HG02759 (cell line): Measurements from ENCODE around the gene CXCL16.

Source experiments
- ATAC-seq: cut with Tn5 transposase; IDR thresholded peaks from one replicate; pipeline ENCODE4 v1.9.1; 2021; ENCODE audit warnings: mild to moderate bottlenecking, moderate library complexity; ENCODE audit not compliant: unreplicated experiment

Gene CXCL16

DNA sequence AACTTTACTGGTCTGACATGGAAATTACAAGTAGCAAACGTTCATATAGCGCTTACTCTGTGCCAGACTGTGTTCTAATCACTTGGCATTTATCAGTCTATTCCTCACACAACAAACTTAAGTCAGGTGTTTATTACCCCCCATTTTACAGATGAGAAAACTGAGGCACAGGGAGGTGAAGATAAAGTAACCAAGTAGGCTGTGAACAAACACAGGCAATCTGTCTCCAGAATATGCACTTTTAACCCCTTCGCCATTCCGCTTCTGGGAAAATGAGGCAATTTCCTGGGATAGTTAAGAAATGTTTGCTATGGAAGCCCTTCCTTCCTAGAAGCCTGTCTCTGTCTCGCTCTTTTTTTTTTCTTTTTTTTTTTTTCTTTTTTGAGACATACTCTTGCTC lies 12.2 kb upstream of the CXCL16 start:
- no peak for ATAC-seq

DNA sequence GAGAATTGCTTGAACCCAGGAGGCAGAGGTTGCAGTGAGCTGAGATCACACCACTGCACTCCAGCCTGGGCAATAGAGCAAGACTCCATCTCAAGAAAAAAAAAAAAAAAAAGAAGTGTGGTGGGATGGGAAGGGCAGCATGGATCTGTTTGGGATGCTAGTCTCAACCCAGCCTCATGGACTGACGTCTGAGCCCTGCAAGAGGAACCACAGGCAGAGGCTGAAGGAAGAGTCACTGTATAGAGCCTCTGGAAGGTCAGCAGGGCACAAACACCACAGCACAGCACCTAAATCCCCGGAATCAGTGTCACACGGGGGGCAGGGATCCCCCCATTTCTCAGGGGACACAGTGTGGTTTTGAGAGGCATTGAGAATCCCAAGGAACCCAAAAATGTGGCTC lies 10.9 kb upstream of the CXCL16 start:
- no peak for ATAC-seq

DNA sequence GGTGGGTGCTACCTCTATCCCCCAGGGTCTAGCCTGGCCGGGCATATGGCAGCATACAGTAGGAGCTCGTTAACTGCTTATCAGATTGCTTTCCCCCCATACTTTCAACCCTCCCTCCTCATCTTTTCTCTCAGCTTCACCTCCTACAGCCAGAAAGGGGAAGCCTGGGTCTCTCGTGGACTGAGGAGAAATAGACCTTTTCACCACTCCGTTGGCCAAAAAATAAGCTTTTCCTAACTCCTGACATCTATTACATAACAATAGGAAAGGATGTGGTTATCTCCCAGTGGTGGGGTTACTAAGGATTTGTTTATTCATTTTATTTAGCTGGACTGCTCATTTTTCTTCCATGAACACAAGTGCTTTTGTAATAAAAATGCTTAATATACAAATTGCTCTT lies 9.0 kb upstream of the CXCL16 start:
- ATAC-seq = no peak

DNA sequence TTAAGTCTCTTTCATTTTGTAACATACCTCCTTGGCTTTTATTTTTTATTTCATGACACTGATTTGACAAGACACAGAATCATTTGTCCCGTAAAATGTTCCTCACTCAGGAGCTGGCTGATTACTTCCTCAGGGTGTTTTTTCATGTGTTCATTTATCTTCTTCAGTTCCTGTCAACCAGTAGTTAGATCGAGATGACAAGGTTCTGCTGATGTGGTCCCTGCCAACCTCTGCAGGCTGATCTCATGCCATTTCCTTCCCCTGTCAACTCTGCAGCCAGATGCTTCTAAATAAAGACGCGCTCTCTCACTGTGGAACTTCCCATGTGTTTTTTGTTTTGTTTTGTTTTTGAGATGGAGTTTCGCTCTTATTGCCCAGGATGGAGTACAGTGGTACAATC lies 8.1 kb upstream of the CXCL16 start:
- ATAC-seq = no peak

DNA sequence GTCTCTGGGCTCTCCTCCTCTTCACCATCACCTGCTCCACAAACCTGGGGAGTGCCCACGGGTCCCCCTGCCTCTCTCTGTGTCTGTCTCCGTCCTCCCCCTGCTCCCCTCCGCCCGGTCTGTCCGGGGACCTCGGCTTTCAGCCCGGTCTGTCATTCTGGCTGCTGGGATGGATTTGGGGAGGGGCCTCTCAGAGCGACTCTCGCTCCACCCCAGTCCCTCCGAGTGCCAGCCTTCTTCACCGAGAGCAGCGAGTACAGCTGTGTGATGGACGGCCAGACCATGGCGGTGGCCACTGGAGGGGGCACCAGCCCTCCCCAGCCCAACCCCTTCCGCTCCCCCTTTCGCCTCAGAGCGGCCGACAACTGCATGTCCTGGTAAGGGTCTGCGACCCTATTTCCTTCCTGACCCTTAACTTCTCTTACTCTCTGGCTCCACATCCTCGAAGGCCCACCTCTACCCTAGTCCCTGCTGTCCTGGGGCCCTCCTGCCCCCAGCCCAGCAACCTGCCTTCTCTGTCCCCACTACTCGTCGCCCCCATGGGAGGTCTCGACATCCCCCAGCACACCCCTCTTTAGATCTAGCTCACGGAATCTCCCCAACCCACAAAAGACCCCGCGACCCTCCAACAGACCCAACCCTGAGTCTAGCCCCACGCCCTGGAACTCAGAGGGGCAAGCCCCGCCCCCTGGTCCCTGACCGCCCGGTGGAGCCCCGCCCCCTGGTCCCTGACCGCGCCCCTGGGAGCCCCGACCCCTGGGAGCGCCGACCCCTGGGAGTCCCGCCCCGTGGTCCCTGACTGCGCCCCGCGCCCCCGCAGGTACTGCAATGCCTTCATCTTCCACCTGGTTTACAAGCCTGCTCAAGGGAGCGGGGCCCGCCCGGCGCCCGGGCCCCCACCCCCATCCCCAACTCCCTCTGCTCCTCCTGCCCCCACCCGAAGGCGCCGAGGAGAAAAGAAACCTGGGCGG lies 5.6 kb upstream of the CXCL16 start:
- no peak for ATAC-seq

DNA sequence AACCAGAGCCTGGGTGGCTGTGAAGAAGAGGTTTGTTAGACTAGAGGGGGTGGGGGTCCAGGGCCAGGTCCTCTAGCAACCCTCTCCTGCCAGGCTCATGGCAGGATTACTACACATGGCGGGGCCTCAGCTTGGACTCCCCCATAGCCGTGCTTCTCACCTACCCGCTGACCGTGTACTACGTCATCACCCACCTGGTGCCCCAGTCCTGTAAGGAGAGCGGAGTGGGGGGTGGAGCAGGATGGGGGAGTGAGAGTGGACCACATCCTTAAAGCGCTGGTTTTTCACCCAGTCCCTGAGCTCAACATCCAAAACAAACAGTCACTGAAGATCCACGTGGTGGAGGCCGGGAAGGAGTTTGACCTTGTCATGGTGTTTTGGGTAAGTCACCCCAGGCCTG lies 4.2 kb upstream of the CXCL16 start:
- ATAC-seq = no peak

DNA sequence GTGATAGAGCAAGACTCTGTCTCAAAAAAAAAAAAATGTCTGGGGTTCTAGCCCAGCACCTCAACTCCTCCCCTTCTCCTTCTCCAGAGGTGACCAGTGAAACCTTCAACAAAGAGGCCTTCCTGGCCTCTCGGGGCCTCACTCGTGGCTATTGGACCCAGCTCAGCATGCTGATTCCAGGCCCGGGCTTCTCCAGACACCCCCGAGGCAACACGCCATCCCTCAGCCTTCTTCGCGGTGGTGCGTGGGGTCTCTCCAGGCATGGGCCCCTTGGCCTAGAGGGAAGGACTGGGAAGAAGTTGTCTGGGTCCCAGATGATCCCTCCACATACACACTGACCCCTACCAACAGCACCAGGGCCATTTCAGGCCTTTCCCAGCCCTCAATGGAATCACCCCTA lies 3.5 kb upstream of the CXCL16 start:
- ATAC-seq = no peak

DNA sequence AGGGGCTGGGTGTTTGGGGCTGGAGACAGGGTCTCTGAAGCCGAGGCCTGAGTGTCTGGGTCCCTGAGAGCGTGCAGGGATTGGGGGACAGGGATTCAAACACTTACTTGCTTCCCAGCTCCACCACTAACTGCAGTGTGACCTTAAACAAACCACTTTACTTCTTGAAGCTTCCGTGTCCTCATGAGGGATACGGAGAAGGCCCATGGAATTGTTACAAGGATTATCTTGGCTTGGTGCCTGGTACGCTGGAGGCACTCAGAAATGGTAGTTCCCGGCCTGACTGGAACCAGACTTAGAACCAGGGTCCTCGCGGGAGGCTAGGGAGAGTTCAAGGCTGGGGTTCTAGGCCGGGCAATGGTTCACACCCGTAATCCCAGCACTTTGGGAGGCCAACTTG lies 2.9 kb upstream of the CXCL16 start:
- ATAC-seq = no peak

DNA sequence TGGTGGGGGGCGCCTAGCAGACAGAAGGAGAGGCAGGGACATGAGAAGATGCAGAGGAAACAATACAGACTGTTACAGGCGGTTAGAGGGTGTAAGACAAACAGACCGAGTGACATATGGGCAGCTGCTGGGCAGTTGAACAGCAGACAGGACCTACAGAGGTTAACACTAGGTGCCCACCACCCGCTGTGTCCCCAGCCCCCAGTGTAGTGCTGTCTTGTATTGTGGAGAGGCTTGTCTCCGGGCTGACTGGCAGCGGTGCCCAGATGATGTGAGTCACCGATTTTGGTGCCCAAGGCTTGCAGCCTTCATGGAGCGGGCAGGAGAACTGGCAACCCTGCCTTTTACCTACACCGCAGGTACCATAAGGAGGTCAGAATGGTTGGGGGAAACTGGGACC lies 2.4 kb upstream of the CXCL16 start:
- no peak for ATAC-seq

DNA sequence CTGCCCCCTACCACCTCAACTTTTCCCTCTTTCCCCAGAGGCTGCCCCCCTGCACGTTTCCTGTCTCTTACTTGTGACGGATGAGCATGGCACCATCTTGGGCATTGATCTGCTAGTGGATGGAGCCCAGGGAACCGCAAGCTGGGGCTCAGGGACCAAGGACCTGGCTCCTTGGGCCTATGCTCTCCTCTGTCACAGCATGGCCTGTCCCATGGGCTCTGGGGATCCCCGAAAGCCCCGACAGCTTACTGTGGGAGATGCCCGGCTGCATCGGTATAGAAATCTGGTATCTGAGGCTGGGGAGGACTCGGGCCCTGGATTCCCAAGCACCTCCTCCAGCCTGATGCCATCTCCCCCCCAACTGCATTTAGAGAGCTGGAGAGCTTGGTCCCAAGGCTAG lies 1.8 kb upstream of the CXCL16 start:
- no peak for ATAC-seq

DNA sequence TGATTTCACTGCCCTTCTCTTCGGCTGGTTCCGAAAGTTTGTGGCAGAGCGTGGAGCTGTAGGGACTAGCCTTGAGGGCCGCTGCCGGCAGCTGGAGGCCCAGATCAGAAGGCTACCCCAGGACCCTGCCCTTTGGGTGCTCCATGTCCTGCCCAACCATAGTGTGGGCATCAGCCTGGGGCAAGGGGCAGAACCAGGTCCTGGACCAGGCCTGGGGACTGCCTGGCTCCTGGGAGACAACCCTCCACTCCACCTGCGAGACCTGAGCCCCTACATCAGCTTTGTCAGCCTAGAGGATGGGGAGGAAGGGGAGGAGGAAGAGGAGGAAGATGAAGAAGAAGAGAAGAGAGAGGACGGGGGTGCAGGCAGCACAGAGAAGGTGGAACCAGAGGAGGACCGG lies 856 bp upstream of the CXCL16 start:
- ATAC-seq = no peak

DNA sequence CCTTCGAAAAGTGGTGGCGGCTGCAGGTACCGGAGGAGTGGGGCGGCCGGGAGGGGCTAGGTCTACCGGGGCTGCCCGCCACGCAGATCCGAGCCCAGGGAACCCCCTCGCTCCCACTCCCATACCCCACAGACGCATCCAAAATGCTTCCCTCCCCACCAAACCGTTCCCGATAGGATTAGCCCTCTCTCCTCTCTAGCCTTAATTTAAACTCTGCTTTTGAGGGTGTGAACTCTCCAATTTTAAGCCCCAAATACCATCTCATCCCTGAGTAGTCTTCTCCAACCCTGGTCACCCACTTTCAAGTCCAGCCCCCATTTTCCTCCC lies 260 bp upstream of the CXCL16 start:
- no peak for ATAC-seq

DNA sequence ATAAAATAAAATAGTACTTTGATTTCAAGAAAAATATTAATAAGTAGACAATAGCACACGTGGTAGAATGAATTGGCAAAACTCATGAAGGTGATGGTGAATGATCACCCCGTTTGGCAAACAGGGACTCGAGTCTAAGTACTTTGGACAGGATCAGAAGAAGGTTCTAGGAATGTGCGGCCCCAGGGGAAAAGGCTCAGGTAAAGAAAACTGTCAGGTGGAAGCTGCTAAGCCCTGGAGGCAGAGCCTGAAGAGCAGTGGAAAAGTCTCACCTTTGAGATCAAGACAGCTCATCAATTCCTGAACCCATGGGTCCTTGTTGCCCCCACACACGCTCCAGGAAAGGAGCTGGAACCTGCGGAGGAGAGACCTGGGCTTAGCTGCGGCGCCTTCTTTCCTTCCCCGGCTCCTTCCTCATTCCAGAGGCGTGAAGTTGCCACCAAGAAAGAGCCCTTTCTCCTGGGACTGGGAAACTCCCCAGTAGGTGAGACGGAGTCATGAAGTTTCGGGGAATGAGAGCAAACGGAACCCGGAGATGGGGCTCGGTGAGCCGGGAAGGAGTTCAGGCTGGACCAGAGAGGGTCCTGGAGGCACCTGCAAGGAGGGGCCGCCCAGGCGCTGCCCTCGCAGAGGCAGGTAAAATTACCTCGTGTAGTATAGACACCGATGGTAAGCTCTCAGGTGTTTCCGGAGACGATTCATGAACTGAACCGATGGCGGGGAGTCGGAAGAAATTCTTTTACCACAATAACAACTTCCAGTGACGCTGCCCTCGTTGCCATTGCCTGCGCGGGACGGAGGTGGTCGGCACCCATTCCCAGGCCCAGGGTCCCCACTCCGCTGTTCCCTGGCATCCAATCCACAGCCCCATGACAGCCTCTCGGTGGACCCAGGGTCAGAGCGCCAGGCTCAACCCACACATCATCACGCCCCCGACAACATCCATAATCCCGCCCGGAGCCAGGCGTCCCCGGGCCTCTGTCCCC lies 1.3 kb downstream of the CXCL16 start:
- ATAC-seq = no peak

DNA sequence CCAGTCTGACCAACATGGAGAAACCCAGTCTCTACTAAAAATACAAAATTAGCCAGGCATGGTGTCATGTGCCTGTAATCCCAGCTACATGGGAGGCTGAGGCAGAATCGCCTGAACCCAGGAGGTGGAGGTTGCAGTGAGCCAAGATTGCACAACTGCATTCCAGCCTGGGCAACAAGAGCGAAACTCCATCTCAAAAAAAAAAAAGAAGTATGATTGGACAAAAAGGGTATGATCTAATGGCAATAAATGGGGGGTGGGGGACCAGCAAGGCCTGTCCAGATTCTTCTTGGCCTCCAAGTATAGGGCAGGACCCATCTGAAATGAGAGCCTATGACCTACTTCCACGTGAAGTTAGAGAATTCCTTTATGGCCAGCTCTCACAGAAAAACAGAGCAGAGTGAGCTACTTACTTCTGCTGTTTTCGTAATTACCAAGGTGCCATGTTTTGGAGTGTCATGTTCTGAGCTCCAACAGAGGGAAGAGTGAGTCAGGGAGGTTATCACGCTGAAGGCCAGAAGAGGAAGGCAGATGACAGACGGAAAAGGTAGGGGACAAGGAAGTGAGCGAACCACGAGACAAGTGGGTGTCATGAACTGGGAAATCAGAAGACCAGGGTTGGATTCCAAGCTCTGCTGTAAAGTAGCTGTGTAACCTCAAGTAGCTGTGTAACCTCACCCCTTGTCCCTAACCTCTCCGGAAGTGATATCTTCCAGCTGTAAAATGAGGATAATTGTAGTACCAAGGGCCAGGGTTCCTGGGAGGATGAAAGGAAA lies 3.7 kb downstream of the CXCL16 start:
- ATAC-seq = no peak

DNA sequence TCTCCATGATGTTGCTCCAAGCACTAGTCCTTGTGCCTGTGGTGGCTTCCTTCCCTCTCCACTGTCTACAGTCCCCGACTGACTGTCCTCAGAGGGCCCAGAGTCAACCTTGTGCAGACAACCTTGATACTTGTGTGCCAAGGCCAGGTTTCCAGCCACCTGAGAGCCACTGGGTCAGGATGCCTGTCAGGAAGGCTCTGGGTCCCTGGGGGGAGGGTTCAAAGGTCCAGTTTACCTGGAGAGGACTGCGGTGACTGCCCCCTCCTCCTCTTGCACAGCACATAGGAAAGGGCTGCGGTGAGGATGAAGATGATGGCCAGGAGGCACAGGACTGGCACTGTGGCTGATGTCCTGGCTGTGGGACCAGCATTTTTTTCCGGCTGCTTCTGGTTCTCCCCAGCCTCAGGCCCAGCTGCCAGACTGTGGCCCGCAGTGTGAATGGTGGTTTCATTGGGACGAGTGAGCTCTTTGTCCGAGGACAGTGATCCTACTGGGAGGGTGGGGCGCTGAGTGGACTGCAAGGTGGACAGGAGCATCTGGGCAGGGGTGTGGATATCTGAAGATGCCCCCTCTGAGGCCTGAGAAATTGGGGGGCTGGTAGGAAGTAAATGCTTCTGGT lies 4.8 kb downstream of the CXCL16 start:
- no peak for ATAC-seq

DNA sequence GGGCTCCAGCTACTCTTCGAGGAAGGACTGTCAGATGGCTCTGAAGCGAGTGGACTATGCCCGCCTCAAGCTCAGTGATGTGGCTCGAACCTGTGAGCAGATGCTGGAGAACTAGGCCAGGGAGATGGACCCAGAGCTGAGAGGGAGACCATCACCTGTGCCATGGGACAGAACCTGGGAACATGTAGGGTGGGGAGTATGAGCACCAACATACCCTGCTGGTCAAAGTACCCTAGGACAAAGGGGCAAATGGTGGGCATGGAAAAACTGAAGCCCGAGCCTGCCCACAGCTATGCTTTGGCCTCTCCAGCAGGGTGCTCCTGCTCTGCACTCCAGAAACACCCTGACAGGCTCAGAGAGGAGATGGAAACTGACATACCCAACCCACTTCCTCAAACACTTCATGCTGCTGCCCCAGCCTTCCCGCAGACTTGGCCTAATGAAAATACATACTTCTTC lies 6.6 kb downstream of the CXCL16 start:
- no peak for ATAC-seq

DNA sequence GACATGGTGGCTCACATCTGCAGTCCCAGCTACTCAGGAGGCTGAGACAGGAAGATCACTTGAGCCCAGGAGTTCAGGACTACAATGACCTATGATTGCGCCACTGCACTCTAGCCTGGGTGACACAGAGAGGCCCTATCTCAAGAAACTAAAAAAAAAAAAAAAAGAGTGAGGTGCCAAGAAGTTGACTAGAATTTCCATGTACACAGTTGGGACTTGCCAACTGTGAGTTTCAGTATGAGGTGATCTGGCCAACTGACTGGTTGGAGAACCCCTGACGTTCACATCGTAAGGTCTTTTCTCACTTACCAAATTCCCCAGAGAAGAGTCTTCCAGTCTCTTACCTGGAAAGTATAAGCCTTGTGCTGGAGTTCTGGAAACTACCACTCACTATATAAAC lies 11.6 kb downstream of the CXCL16 start:
- no peak for ATAC-seq

DNA sequence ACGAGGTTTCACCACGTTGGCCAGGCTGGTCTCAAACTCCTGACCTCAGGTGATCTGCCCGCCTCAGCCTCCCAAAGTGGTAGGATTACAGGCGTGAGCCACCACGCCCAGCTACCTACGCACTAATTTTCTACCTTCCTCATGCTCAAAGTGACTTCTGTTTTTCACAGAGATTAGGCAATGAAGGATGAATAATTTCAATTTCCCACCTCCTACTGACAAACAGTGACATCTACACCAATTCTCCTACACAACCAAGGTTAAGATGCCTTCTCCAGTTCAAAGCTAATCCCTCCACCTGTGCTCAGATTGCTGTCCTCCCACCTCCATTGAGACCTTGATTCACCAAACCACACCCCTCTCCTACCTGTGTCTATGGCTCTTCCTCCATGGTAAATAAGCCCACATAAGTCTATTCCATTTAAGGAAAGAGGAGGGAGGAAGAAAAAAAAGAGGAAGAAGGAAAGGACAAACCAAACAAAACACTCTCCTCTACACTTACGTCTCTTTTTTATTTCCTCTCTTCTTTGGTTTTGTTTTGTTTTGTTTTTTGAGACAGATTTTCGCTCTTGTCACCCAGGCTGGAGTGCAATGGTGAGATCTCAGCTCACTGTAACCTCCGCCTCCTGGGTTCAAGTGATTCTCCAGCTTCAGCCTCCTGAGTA lies 13.9 kb downstream of the CXCL16 start:
- no peak for ATAC-seq

DNA sequence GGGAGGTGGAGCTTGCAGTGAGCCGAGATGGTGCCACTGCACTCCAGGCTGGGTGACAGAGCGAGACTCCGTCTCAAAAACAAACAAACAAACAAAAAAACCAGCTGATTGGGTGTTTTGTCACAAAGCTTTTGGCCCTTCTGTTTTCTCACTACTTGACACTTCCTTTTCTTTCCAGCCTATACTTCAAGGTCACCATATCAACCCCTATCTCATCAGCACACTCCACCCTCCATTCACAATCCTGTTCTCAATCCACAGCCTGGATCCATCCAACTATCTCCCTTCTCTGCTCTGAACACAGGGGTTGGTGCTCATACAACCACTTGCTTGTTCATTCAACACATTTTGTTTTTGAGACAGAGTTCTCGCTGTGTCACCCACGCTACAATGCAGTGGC lies 15.1 kb downstream of the CXCL16 start:
- ATAC-seq = no peak

DNA sequence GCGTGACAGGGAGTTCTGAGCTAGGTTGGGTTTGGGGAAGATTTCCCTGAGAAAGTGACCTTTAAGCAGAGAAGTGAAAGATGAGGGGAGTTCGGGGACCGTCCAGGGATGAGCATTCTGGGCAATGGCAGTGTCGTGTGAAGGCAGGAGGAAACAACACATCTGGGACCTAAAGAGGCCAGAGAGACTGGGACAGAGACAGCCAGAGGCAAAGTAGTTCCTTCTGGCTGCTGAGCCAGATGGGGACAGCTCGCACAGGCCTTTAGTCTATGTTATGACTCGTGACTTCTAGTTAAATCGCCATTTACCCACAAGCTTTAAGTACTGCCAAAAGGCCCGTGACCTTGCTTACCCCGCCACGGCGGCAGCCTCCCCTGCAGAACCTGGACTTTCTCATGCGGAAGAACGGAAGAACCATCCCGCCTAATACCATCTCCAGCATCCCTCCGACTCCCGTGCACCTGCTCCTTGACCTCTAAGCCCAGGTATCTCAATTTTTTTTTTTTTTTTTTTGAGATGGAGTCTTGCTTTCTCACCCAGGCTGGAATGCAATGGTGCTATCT lies 17.0 kb downstream of the CXCL16 start:
- no peak for ATAC-seq
